ENCODE data around the gene MAEA. TPM values are rescaled to one million over a fixed set of nuclear protein-coding genes. Genes with fewer than 3 reads are reported as not detected.

The MAEA gene
- total and polyA plus RNA-seq, 9 of the 15 experiments (the other 6 are each of a cell fraction or from before 2014, with no cell fraction given), result 2.1 to 86.5 (median 45.0) TPM

GRCh38 chr4:1255699-1256098 is 34.0 kb upstream of the MAEA start:
- POLR2A ChIA-PET, result interaction anchor here (1.0 kb wide), 1 partner anchor 11 kb away, joined by 3 read pairs; no protein-coding TSS in a partner anchor
- no peak overlapping the region for H3K4me3 ChIP-seq
- DNase-seq (ENCODE audit: extremely low read depth in 1 of 4, low spot score in 3 of 4), result no peak
- in situ Hi-C loops (cut with MboI), result no loop called here
- peaks cover 8% of the 10 kb centered on the region for H3K9me3 ChIP-seq (replicated peaks; ENCODE audit: control insufficient read depth, insufficient read depth, low read depth, low read length)
- BruUV-seq (replicated peaks), result no TSS peak
- intact Hi-C loops (cut with micrococcal nuclease), result no loop called here
- H3K4me2 ChIP-seq (ENCODE audit: insufficient read depth, low read length), result no peak overlapping the region
- H3K36me3 ChIP-seq (ENCODE audit: control insufficient read depth, insufficient read depth, low read length), result peaks cover 11% of the 10 kb centered on the region; the same call in 1 of the 3 replicates
- H3K4me1 ChIP-seq (replicated peaks in 1 of 2; ENCODE audit: control insufficient read depth in 2 of 2, insufficient read depth in 2 of 2, low read length in 2 of 2), result peaks cover 0 to 6% of the 10 kb centered on the region in 2 experiments; a peak in 1 of 5 replicates
- 6% methylated on average over 2 of the region's 2 CpGs for WGBS (ENCODE audit: insufficient coverage, low coverage, missing lambda C conversion rate)
- H3K9me1 ChIP-seq (ENCODE audit: control insufficient read depth, insufficient read depth, low read length), result no peaks in the 10 kb centered on the region
- no peak overlapping the region for H2AFZ ChIP-seq (ENCODE audit: low read depth, low read length)
- no peak for FAIRE-seq
- H4K20me1 ChIP-seq (replicated peaks; ENCODE audit: control insufficient read depth, insufficient read depth, low read length), result no peaks in the 10 kb centered on the region
- CTCF ChIA-PET (ENCODE audit: low intra/inter-chr PET ratio), result no interaction called here
- H3K79me2 ChIP-seq (ENCODE audit: control insufficient read depth, insufficient read depth, low read length), result peaks cover 1% of the 10 kb centered on the region; the same call in 1 of the 3 replicates
- no peak for ATAC-seq
- peaks cover 10 to 16% of the 10 kb centered on the region in 2 experiments for H3K27me3 ChIP-seq (ENCODE audit: control insufficient read depth in 2 of 2, insufficient read depth in 2 of 2, low read length in 2 of 2)
- no peak overlapping the region for H3K27ac ChIP-seq (ENCODE audit: extremely low read depth, low read depth, low read length)
- H3K9ac ChIP-seq (ENCODE audit: insufficient read depth in 1 of 2, low read depth in 2 of 2, low read length in 2 of 2), result no peak overlapping the region
- TF ChIP-seq FUS (optimal IDR thresholded peaks at IDR 0.05; ENCODE audit: low read depth, low read length), result no peak
- no peak for TF ChIP-seq ZNF592 (IDR thresholded peaks at IDR 0.05)
- no peak for TF ChIP-seq MTA1 (IDR thresholded peaks at IDR 0.05; ENCODE audit: borderline replicate concordance)
- TF ChIP-seq MECOM (CRISPR knock-in tag; IDR thresholded peaks at IDR 0.05), result no peak
- TF ChIP-seq SFPQ (IDR thresholded peaks at IDR 0.05; ENCODE audit: low read depth, low read length), result no peak
- no peak for TF ChIP-seq PTBP1 (IDR thresholded peaks at IDR 0.05; ENCODE audit: low read depth, low read length)
- no peak for TF ChIP-seq XRCC4 (IDR thresholded peaks at IDR 0.05; ENCODE audit: extremely low read depth, insufficient read depth, insufficient read length)
- no peak for TF ChIP-seq TOE1 (IDR thresholded peaks at IDR 0.05; ENCODE audit: borderline replicate concordance)
- no peak for TF ChIP-seq TOE1 (CRISPR knock-in tag; IDR thresholded peaks at IDR 0.05; ENCODE audit: borderline replicate concordance, low read depth)
- no peak for TF ChIP-seq SRSF9 (IDR thresholded peaks at IDR 0.05; ENCODE audit: borderline replicate concordance, low read depth, low read length)
- no peak for TF ChIP-seq SNAPC5 (CRISPR knock-in tag; IDR thresholded peaks at IDR 0.05)
- no peak for TF ChIP-seq ZBTB5 (IDR thresholded peaks at IDR 0.05)
- no peak for TF ChIP-seq FOXJ3 (CRISPR knock-in tag; IDR thresholded peaks at IDR 0.05)
- no peak for TF ChIP-seq ZNF134 (CRISPR knock-in tag; conservative IDR thresholded peaks at IDR 0.05)
